WTC11 (cell line): ENCODE results near the gene PLEKHF1. TPM values are rescaled to one million over a fixed set of nuclear protein-coding genes. Genes with fewer than 3 reads are reported as not detected.

ENCODE experiments used
- ATAC-seq: fragments of 200-7000 bp; cut with Tn5 transposase; 2 replicates; pipeline ENCODE4 v1.10.0; 2021; ENCODE audit warnings: mild to moderate bottlenecking, moderate library complexity
- CTCF ChIA-PET: fragments of 300-600 bp; sonication (Branson Sonifier 250); formaldehyde crosslinking; loops from one replicate; lab custom pipeline; 2021; ENCODE audit warnings: antibody characterized with exemption; lab: Charles Lee
- POLR2A ChIA-PET: fragments of 350-600 bp; sonication (Branson Sonifier 250); formaldehyde crosslinking; loops from one replicate; lab custom pipeline; 2021; ENCODE audit warnings: antibody characterized with exemption; lab: Charles Lee
- DNase-seq: peaks from one replicate; pipeline ENCODE4 v3.0.0; 2021; ENCODE audit warnings: low spot score
- H3K27ac Mint-ChIP-seq: 2 replicates; pipeline ENCODE4 v1.8.0; 2021; ENCODE audit warnings: mixed read lengths
- H3K27me3 Mint-ChIP-seq: 2 replicates; pipeline ENCODE4 v1.8.0; 2021; ENCODE audit warnings: low read depth, mild to moderate bottlenecking, moderate library complexity, mixed read lengths
- H3K36me3 Mint-ChIP-seq: 2 replicates; pipeline ENCODE4 v1.8.0; 2021; ENCODE audit warnings: mixed read lengths
- H3K4me1 Mint-ChIP-seq: 2 replicates; pipeline ENCODE4 v1.8.0; 2022; ENCODE audit warnings: mixed read lengths
- H3K4me3 Mint-ChIP-seq: 2 replicates; pipeline ENCODE4 v1.8.0; 2021; ENCODE audit warnings: mild to moderate bottlenecking, moderate library complexity, mixed read lengths
- H3K9me3 Mint-ChIP-seq: 2 replicates; pipeline ENCODE4 v1.8.0; 2021; ENCODE audit warnings: mixed read lengths
- ATF1 ChIP-seq: sonication (generic); formaldehyde crosslinking; IDR thresholded peaks from 2 replicates; pipeline ENCODE4 v1.8.1; 2023; ENCODE audit warnings: mild to moderate bottlenecking, moderate library complexity, missing genetic modification reagents
- CBFB ChIP-seq: sonication (generic); formaldehyde crosslinking; IDR thresholded peaks from 2 replicates; pipeline ENCODE4 v1.8.1; 2022; ENCODE audit warnings: mild to moderate bottlenecking, low read depth, missing genetic modification reagents
- EMX1 ChIP-seq: fragments of 250-450 bp; sonication (Bioruptor Pico); IDR thresholded peaks from 2 replicates; pipeline ENCODE4 v1.8.0; 2021; ENCODE audit warnings: mild to moderate bottlenecking
- ETV6 ChIP-seq: sonication (generic); formaldehyde crosslinking; IDR thresholded peaks from 2 replicates; pipeline ENCODE4 v1.8.1; 2022; ENCODE audit warnings: mild to moderate bottlenecking, missing genetic modification reagents
- FOXK1 ChIP-seq: sonication (generic); formaldehyde crosslinking; IDR thresholded peaks from 2 replicates; pipeline ENCODE4 v1.8.0; 2022; ENCODE audit warnings: mild to moderate bottlenecking, moderate library complexity, missing genetic modification reagents
- GABPB1 ChIP-seq: sonication (generic); formaldehyde crosslinking; IDR thresholded peaks from 2 replicates; pipeline ENCODE4 v1.8.1; 2023; ENCODE audit warnings: mild to moderate bottlenecking, missing genetic modification reagents
- HMGA2 ChIP-seq: fragments of 250-450 bp; sonication (Bioruptor Pico); IDR thresholded peaks from 2 replicates; pipeline ENCODE4 v1.4.0; 2021; ENCODE audit warnings: mild to moderate bottlenecking, moderate library complexity
- JAZF1 ChIP-seq: fragments of 250-450 bp; sonication (Bioruptor Pico); IDR thresholded peaks from 2 replicates; pipeline ENCODE4 v1.9.0; 2021; ENCODE audit warnings: moderate library complexity, mild to moderate bottlenecking, inconsistent platforms
- KAT7 ChIP-seq: sonication (generic); formaldehyde crosslinking; IDR thresholded peaks from 2 replicates; pipeline ENCODE4 v1.8.1; 2023; ENCODE audit warnings: missing genetic modification reagents, mild to moderate bottlenecking, borderline replicate concordance
- MYBL2 ChIP-seq: sonication (generic); formaldehyde crosslinking; IDR thresholded peaks from 2 replicates; pipeline ENCODE4 v1.8.1; 2023; ENCODE audit warnings: mild to moderate bottlenecking, moderate library complexity, missing genetic modification reagents
- NR1H2 ChIP-seq: sonication (generic); formaldehyde crosslinking; IDR thresholded peaks from 2 replicates; pipeline ENCODE4 v1.9.0; 2021; ENCODE audit warnings: mild to moderate bottlenecking, moderate library complexity, missing genetic modification reagents
- NR2C2 ChIP-seq: sonication (generic); formaldehyde crosslinking; IDR thresholded peaks from 2 replicates; pipeline ENCODE4 v1.8.0; 2022; ENCODE audit warnings: mild to moderate bottlenecking, missing genetic modification reagents
- RORB ChIP-seq: fragments of 250-450 bp; sonication (Bioruptor Pico); IDR thresholded peaks from 2 replicates; pipeline ENCODE4 v1.9.0; 2021; ENCODE audit warnings: mild to moderate bottlenecking
- SMAD3 ChIP-seq: sonication (generic); formaldehyde crosslinking; IDR thresholded peaks from 2 replicates; pipeline ENCODE4 v1.8.0; 2022; ENCODE audit warnings: missing genetic modification reagents, mild to moderate bottlenecking, borderline replicate concordance
- TP53 ChIP-seq: sonication (generic); formaldehyde crosslinking; IDR thresholded peaks from 2 replicates; pipeline ENCODE4 v1.8.1; 2023; ENCODE audit warnings: mild to moderate bottlenecking, missing genetic modification reagents
- ZNF281 ChIP-seq: sonication (generic); formaldehyde crosslinking; IDR thresholded peaks from 2 replicates; pipeline ENCODE4 v1.8.0; 2023; ENCODE audit warnings: mild to moderate bottlenecking, missing genetic modification reagents
- ZNF396 ChIP-seq: fragments of 250-450 bp; sonication (Bioruptor Pico); IDR thresholded peaks from 2 replicates; pipeline ENCODE4 v1.8.0; 2021; ENCODE audit warnings: mild to moderate bottlenecking, moderate library complexity, borderline replicate concordance
- ZNF512 ChIP-seq: sonication (generic); formaldehyde crosslinking; IDR thresholded peaks from 2 replicates; pipeline ENCODE4 v1.8.1; 2022; ENCODE audit warnings: missing genetic modification reagents, borderline replicate concordance
- ZNF671 ChIP-seq: fragments of 250-450 bp; sonication (Bioruptor Pico); IDR thresholded peaks from 2 replicates; pipeline ENCODE4 v1.8.0; 2021; ENCODE audit warnings: mild to moderate bottlenecking
- total RNA-seq: library from RNA; stranded (reverse); gene quantifications from 3 replicates; pipeline ENCODE4 v1.2.3, GENCODE V29; 2021
- TF ChIP-seq, protein P1 (sequence below): sonication (generic); formaldehyde crosslinking; IDR thresholded peaks from 2 replicates; pipeline ENCODE4 v1.8.1; 2023; ENCODE audit warnings: mild to moderate bottlenecking, missing genetic modification reagents, moderate library complexity
- TF ChIP-seq, protein P2 (sequence below): sonication (generic); formaldehyde crosslinking; IDR thresholded peaks from 2 replicates; pipeline ENCODE4 v1.8.1; 2023; ENCODE audit warnings: mild to moderate bottlenecking, missing genetic modification reagents, borderline replicate concordance
- TF ChIP-seq, protein P3 (sequence below): fragments of 250-450 bp; sonication (Bioruptor Pico); IDR thresholded peaks from 2 replicates; pipeline ENCODE4 v1.9.0; 2021; ENCODE audit warnings: mild to moderate bottlenecking

PLEKHF1 gene
- total RNA-seq, 1 experiment from 2014 or later: 17.9 TPM

GRCh38 chr19:29645911-29646310, 19.4 kb upstream of the PLEKHF1 start (continued):
- TF ChIP-seq ETV6 (CRISPR knock-in tag) (no peak), JAZF1 (CRISPR knock-in tag) (no peak), GABPB1 (CRISPR knock-in tag) (no peak), NR2C2 (no peak), KAT7 (no peak)

DNA sequence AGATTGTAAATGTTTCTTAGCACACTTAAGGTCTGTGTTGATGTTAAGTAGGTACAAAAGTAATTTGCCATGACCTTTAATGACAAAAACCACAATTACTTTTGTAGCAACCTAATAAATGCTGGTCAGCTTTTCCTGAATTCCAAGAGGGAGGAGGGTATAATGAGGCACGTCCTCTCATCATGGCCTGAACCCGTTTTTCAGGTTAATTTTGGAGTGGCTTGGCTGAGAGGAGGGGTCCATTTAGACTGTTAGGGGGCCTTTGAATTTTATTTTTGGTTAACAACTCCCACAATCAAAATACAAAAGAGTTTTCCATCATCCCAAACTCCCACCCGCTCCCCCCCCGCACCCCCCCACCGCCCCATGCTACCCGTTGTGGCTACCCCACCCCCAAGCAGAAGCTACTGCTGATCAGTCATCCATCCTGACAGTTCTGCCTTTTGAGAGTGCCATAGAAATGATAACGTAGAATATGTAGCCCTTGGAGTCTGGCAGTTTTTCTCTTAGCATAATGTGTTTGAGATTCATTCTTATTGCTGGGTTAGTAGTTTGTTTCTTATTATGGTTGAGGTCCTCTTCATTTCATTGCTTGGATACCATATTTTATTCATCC, 14.4 kb upstream of the PLEKHF1 start:
- POLR2A ChIA-PET: no interaction called here
- ATAC-seq: no peak
- no peak for TF ChIP-seq HMGA2 (CRISPR knock-in tag)
- TF ChIP-seq SMAD3 (CRISPR knock-in tag): no peak
- TF ChIP-seq ETV6 (CRISPR knock-in tag): no peak
- TF ChIP-seq ATF1: no peak
- TF ChIP-seq NR1H2 (CRISPR knock-in tag): no peak
- TF ChIP-seq, protein P1, sequence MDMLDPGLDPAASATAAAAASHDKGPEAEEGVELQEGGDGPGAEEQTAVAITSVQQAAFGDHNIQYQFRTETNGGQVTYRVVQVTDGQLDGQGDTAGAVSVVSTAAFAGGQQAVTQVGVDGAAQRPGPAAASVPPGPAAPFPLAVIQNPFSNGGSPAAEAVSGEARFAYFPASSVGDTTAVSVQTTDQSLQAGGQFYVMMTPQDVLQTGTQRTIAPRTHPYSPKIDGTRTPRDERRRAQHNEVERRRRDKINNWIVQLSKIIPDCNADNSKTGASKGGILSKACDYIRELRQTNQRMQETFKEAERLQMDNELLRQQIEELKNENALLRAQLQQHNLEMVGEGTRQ (CRISPR knock-in tag): no peak
- no peak for TF ChIP-seq EMX1 (CRISPR knock-in tag)
- no peak for TF ChIP-seq ZNF396
- TF ChIP-seq RORB: no peak
- TF ChIP-seq TP53 (CRISPR knock-in tag): no peak
- TF ChIP-seq, all 79 proteins: peak for 0
- no peaks in the 10 kb centered on the region for H3K27me3 Mint-ChIP-seq
- H3K4me1 Mint-ChIP-seq: peaks cover 5% of the 10 kb centered on the region
- CTCF ChIA-PET: interaction anchor here (1.0 kb wide), 1 partner anchor 66 kb away, joined by 3 read pairs; no protein-coding TSS in a partner anchor
- H3K9me3 Mint-ChIP-seq: peaks cover 33% of the 10 kb centered on the region
- peaks cover 5% of the 10 kb centered on the region; the same call in 1 of the 2 replicates for H3K36me3 Mint-ChIP-seq
- H3K4me3 Mint-ChIP-seq: no peak overlapping the region
- no peak for DNase-seq
- no peak overlapping the region for H3K27ac Mint-ChIP-seq

DNA sequence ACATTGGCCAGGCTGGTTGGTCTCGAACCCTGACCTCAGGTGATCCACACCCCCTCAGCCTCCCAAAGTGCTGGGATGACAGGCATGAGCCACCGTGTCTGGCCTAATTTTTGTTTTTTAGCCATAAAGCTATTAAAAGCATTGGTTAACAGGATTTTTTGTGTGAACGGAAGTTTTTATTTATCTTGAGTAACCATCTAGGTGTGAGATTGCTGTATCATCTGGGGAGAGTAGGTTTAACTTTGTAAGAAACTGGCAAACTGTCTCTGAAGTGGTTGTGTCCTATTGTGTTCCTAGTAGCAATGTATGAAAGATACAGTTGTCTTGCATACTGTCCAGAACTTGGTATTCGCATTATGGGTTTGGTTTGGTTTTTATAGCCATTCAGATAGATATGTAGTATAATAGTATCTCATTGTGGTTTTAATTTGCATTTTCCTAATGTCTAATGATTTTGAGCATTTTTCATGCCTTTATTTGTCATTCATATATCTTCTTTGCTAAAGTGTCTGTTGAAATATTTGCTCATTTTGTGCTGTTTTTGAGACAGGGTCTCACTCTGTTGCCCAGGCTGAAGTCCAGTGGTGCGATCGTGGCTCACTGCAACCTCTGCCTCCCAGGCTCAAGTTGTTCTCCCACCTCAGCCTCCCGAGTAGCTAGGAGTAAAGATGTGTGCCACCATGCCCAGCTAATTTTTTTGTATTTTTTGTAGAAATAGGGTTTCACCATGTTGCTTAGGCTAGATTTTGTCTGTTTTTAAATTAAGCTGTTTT, 13.5 kb upstream of the PLEKHF1 start:
- peaks cover 33% of the 10 kb centered on the region for H3K9me3 Mint-ChIP-seq
- DNase-seq (no peak), ATAC-seq (no peak)
- H3K4me3 Mint-ChIP-seq: no peak overlapping the region
- H3K27ac Mint-ChIP-seq: no peak overlapping the region
- POLR2A ChIA-PET: no interaction called here
- H3K36me3 Mint-ChIP-seq: peaks cover 5% of the 10 kb centered on the region; the same call in 1 of the 2 replicates
- no peaks in the 10 kb centered on the region for H3K4me1 Mint-ChIP-seq
- no peaks in the 10 kb centered on the region for H3K27me3 Mint-ChIP-seq
- CTCF ChIA-PET: interaction anchor here (1.0 kb wide), 1 partner anchor 65 kb away, joined by 3 read pairs; no protein-coding TSS in a partner anchor
- no peak for TF ChIP-seq FOXK1 (CRISPR knock-in tag)
- TF ChIP-seq JAZF1 (CRISPR knock-in tag): no peak
- no peak for TF ChIP-seq KAT7
- TF ChIP-seq, protein P2, sequence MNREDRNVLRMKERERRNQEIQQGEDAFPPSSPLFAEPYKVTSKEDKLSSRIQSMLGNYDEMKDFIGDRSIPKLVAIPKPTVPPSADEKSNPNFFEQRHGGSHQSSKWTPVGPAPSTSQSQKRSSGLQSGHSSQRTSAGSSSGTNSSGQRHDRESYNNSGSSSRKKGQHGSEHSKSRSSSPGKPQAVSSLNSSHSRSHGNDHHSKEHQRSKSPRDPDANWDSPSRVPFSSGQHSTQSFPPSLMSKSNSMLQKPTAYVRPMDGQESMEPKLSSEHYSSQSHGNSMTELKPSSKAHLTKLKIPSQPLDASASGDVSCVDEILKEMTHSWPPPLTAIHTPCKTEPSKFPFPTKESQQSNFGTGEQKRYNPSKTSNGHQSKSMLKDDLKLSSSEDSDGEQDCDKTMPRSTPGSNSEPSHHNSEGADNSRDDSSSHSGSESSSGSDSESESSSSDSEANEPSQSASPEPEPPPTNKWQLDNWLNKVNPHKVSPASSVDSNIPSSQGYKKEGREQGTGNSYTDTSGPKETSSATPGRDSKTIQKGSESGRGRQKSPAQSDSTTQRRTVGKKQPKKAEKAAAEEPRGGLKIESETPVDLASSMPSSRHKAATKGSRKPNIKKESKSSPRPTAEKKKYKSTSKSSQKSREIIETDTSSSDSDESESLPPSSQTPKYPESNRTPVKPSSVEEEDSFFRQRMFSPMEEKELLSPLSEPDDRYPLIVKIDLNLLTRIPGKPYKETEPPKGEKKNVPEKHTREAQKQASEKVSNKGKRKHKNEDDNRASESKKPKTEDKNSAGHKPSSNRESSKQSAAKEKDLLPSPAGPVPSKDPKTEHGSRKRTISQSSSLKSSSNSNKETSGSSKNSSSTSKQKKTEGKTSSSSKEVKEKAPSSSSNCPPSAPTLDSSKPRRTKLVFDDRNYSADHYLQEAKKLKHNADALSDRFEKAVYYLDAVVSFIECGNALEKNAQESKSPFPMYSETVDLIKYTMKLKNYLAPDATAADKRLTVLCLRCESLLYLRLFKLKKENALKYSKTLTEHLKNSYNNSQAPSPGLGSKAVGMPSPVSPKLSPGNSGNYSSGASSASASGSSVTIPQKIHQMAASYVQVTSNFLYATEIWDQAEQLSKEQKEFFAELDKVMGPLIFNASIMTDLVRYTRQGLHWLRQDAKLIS (CRISPR knock-in tag): no peak
- TF ChIP-seq CBFB (CRISPR knock-in tag): no peak
- no peak for TF ChIP-seq MYBL2 (CRISPR knock-in tag)
- TF ChIP-seq ZNF512 (CRISPR knock-in tag): no peak
- TF ChIP-seq, protein P3, sequence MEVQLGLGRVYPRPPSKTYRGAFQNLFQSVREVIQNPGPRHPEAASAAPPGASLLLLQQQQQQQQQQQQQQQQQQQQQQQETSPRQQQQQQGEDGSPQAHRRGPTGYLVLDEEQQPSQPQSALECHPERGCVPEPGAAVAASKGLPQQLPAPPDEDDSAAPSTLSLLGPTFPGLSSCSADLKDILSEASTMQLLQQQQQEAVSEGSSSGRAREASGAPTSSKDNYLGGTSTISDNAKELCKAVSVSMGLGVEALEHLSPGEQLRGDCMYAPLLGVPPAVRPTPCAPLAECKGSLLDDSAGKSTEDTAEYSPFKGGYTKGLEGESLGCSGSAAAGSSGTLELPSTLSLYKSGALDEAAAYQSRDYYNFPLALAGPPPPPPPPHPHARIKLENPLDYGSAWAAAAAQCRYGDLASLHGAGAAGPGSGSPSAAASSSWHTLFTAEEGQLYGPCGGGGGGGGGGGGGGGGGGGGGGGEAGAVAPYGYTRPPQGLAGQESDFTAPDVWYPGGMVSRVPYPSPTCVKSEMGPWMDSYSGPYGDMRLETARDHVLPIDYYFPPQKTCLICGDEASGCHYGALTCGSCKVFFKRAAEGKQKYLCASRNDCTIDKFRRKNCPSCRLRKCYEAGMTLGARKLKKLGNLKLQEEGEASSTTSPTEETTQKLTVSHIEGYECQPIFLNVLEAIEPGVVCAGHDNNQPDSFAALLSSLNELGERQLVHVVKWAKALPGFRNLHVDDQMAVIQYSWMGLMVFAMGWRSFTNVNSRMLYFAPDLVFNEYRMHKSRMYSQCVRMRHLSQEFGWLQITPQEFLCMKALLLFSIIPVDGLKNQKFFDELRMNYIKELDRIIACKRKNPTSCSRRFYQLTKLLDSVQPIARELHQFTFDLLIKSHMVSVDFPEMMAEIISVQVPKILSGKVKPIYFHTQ: no peak
- TF ChIP-seq ZNF671 (CRISPR knock-in tag): no peak
- TF ChIP-seq ZNF281 (CRISPR knock-in tag): no peak
